Gastrocnemius medialis (tissue), 4 donors: ENCODE data around the gene INTS7.
"Not testable (repeated sequence)": the region's sequence is repeated elsewhere in the genome, so short reads cannot be mapped to it uniquely, and the experiment has no call there.

Source experiments
- POLR2A ChIP-seq, 2 donors: fragments of 450-650 bp; IDR thresholded peaks; one replicate each; pipeline ENCODE4 v1.6.1; 2017; ENCODE audit warnings: antibody characterized with exemption in 2 of 2, mild to moderate bottlenecking in 2 of 2, moderate library complexity in 2 of 2
- TF ChIP-seq, protein P1 (sequence below), 5 experiments: fragments of 450-650 bp in 3 of 5; fragments of 200-600 bp in 2 of 5; sonication (generic) in 2 of 5; IDR thresholded peaks in 4 of 5; conservative IDR thresholded peaks in 1 of 5; 1 replicate in 4 of 5; 2 replicates in 1 of 5; pipeline ENCODE4 v1.5.1; 2016 to 2019; ENCODE audit warnings: antibody characterized with exemption in 5 of 5, mild to moderate bottlenecking in 3 of 5, moderate library complexity in 3 of 5

GRCh38 chr1:211954028-211954427, 81.3 kb downstream of the INTS7 start:
- TF ChIP-seq, protein P1, sequence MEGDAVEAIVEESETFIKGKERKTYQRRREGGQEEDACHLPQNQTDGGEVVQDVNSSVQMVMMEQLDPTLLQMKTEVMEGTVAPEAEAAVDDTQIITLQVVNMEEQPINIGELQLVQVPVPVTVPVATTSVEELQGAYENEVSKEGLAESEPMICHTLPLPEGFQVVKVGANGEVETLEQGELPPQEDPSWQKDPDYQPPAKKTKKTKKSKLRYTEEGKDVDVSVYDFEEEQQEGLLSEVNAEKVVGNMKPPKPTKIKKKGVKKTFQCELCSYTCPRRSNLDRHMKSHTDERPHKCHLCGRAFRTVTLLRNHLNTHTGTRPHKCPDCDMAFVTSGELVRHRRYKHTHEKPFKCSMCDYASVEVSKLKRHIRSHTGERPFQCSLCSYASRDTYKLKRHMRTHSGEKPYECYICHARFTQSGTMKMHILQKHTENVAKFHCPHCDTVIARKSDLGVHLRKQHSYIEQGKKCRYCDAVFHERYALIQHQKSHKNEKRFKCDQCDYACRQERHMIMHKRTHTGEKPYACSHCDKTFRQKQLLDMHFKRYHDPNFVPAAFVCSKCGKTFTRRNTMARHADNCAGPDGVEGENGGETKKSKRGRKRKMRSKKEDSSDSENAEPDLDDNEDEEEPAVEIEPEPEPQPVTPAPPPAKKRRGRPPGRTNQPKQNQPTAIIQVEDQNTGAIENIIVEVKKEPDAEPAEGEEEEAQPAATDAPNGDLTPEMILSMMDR (IDR thresholded peaks at IDR 0.05 in 4 of 5, conservative IDR thresholded peaks at IDR 0.05 in 1 of 5), result not testable (repeated sequence)
- not testable (repeated sequence) for TF ChIP-seq POLR2A (IDR thresholded peaks at IDR 0.05)
